ENCODE results near the gene MCAT.

The MCAT gene

GRCh38 chr22:43085658-43086606, 57.3 kb downstream of the MCAT start:
- Histone ChIP-seq H3K4me1 (ENCODE audit: low read length) (peaks cover 19% of the 10 kb centered on the region), H3K27ac (ENCODE audit: low read length) (peak overlapping the region; percentile 93), H3K9me2 (replicated peaks; ENCODE audit: insufficient read depth, low read length) (no peaks in the 10 kb centered on the region), H3K79me2 (ENCODE audit: low read length) (no peaks in the 10 kb centered on the region), H3K36me3 (replicated peaks; ENCODE audit: insufficient read depth, low read length) (no peaks in the 10 kb centered on the region), H3F3A (ENCODE audit: insufficient read depth, low read length) (peaks cover 27% of the 10 kb centered on the region), H3K4me3 (ENCODE audit: low read length) (peak overlapping the region; percentile 26; the same call in 1 of the 2 replicates), H3K9me3 (replicated peaks; ENCODE audit: insufficient read depth, low read length) (no peaks in the 10 kb centered on the region), H2AFZ (ENCODE audit: low read length) (peak overlapping the region; percentile 85), H4K20me1 (ENCODE audit: insufficient read depth, low read length) (no peaks in the 10 kb centered on the region), H3K27me3 (replicated peaks; ENCODE audit: insufficient read depth, low read length) (no peaks in the 10 kb centered on the region), H3K4me2 (ENCODE audit: low read depth, low read length) (peak overlapping the region; percentile 85), H3K9ac (ENCODE audit: low read length) (peak overlapping the region; percentile 47)
- no peak for TF ChIP-seq EZH2phosphoT487 (IDR thresholded peaks at IDR 0.05; ENCODE audit: low read length)
- TF ChIP-seq CTCF (IDR thresholded peaks at IDR 0.05; ENCODE audit: low read length) = no peak
- TF ChIP-seq EZH2 (optimal IDR thresholded peaks at IDR 0.05; ENCODE audit: low read depth, low read length) = no peak
- DNase-seq = peak; percentile 84

All from MM.1S (cell line).